Peyer's patch (tissue), 4 donors: ENCODE measurements around the gene RPSA. TPM values are rescaled to one million over a fixed set of nuclear protein-coding genes. Genes with fewer than 3 reads are reported as not detected.

Experiments
- DNase-seq, 3 donors: peaks; one replicate each; pipeline ENCODE4 v3.0.0-alpha.2; 2017 to 2019
- H3K27ac ChIP-seq, 4 donors: fragments of 200-600 bp; sonication (generic); one replicate each; pipeline ENCODE4 v1.5.1; 2016 to 2019
- H3K27me3 ChIP-seq, 2 donors: fragments of 200-600 bp; sonication (generic); one replicate each; pipeline ENCODE4 v1.5.1; 2019
- H3K36me3 ChIP-seq, 3 donors: fragments of 200-600 bp; sonication (generic); one replicate each; pipeline ENCODE4 v1.5.1; 2016 to 2019
- H3K4me1 ChIP-seq, 4 donors: fragments of 200-600 bp; sonication (generic); one replicate each; pipeline ENCODE4 v1.5.1; 2016 to 2019
- H3K4me3 ChIP-seq, 4 donors: fragments of 200-600 bp; sonication (generic); 1 replicate in 3 of 4; 2 replicates in 1 of 4; pipeline ENCODE4 v1.5.1; 2016 to 2019; ENCODE audit warnings: mild to moderate bottlenecking in 1 of 4
- H3K9me3 ChIP-seq, 4 donors: fragments of 200-600 bp; sonication (generic); one replicate each; pipeline ENCODE4 v1.5.1; 2016 to 2019; ENCODE audit warnings: mild to moderate bottlenecking in 1 of 4
- POLR2A ChIP-seq, 2 donors: fragments of 450-650 bp; IDR thresholded peaks; one replicate each; pipeline ENCODE4 v1.5.1; 2017; ENCODE audit warnings: antibody characterized with exemption in 2 of 2, mild to moderate bottlenecking in 2 of 2, moderate library complexity in 2 of 2
- total RNA-seq, 4 donors: library from RNA; depleted of rRNA; stranded (reverse); fragments of >200 nt; gene quantifications; one replicate each; pipeline ENCODE4 v1.1.0, GENCODE V29; 2016
- TF ChIP-seq, protein P1 (sequence below), 6 experiments: fragments of 450-650 bp in 4 of 6; fragments of 200-600 bp in 2 of 6; sonication (generic) in 1 of 6; IDR thresholded peaks; one replicate each; pipeline ENCODE4 v1.5.1; 2017 to 2019; ENCODE audit warnings: antibody characterized with exemption in 6 of 6, mild to moderate bottlenecking in 3 of 6, moderate library complexity in 1 of 6

Gene RPSA
- total RNA-seq, 4 donors from 2014 or later: 298 to 1,413 (median 477) TPM

DNA sequence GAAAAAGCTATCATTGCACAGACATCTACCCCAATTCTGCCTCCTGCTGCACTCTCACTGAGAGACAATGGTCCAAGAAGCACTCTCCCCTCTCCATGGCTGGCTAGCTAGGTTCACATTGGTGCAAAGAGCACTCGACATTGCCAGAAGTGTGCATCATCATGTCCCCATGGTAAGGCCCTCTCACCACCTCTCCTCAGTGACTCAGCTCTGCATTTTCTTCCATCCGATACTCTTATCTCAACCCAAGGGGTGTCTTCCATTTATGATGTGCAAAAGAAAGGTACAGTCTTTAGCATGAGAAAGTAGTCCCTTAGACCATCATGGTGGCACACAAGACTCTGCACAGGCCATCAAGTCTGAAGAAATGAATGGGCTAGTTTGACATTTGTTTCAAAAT is 14.0 kb downstream of the RPSA start:
- no peak overlapping the region for H3K27ac ChIP-seq
- no peak for DNase-seq
- no peak overlapping the region for H3K4me3 ChIP-seq
- no peaks in the 10 kb centered on the region for H3K9me3 ChIP-seq
- no peaks in the 10 kb centered on the region for H3K4me1 ChIP-seq
- H3K27me3 ChIP-seq: no peaks in the 10 kb centered on the region
- H3K36me3 ChIP-seq: no peaks in the 10 kb centered on the region
- TF ChIP-seq, protein P1, sequence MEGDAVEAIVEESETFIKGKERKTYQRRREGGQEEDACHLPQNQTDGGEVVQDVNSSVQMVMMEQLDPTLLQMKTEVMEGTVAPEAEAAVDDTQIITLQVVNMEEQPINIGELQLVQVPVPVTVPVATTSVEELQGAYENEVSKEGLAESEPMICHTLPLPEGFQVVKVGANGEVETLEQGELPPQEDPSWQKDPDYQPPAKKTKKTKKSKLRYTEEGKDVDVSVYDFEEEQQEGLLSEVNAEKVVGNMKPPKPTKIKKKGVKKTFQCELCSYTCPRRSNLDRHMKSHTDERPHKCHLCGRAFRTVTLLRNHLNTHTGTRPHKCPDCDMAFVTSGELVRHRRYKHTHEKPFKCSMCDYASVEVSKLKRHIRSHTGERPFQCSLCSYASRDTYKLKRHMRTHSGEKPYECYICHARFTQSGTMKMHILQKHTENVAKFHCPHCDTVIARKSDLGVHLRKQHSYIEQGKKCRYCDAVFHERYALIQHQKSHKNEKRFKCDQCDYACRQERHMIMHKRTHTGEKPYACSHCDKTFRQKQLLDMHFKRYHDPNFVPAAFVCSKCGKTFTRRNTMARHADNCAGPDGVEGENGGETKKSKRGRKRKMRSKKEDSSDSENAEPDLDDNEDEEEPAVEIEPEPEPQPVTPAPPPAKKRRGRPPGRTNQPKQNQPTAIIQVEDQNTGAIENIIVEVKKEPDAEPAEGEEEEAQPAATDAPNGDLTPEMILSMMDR (IDR thresholded peaks at IDR 0.05): no peak
- no peak for TF ChIP-seq POLR2A (IDR thresholded peaks at IDR 0.05)

DNA sequence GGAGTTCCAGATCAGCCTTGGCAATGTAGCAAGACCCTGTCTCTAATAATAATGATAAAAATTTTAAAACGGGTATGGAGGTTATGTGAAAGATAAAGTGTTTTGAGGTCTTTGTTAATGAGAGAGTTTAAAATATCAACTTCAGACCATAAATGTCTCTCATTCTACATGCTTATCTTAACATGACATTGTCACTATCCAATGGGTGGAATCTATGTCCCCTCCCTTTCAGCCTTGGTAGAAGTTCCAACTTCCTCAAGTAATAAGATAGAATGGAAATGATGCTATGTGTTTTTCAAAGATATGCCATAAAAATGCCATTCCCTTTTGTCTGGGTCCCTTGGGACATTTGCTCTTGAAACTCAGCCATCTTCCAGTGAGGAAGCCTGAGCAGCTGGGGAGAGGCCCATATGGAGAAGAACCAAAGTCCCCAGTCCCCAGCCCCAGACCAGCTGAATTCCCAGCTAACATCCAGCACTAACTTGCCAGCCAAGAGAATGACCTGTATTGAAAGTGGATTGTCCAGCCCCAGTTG is 17.0 kb downstream of the RPSA start:
- Histone ChIP-seq H3K27ac (no peak overlapping the region), H3K4me3 (no peak overlapping the region), H3K27me3 (no peaks in the 10 kb centered on the region), H3K4me1 (no peaks in the 10 kb centered on the region), H3K36me3 (no peaks in the 10 kb centered on the region), H3K9me3 (no peaks in the 10 kb centered on the region)
- TF ChIP-seq, protein P1 (IDR thresholded peaks at IDR 0.05): no peak
- no peak for TF ChIP-seq POLR2A (IDR thresholded peaks at IDR 0.05)
- DNase-seq: no peak

GRCh38 chr3:39426312-39426711 is 19.8 kb downstream of the RPSA start:
- no peaks in the 10 kb centered on the region for H3K4me1 ChIP-seq
- no peak overlapping the region for H3K4me3 ChIP-seq
- no peaks in the 10 kb centered on the region for H3K27me3 ChIP-seq
- H3K9me3 ChIP-seq: no peaks in the 10 kb centered on the region
- DNase-seq: no peak
- H3K27ac ChIP-seq: no peak overlapping the region
- no peaks in the 10 kb centered on the region for H3K36me3 ChIP-seq
- TF ChIP-seq, protein P1 (IDR thresholded peaks at IDR 0.05): no peak

DNA sequence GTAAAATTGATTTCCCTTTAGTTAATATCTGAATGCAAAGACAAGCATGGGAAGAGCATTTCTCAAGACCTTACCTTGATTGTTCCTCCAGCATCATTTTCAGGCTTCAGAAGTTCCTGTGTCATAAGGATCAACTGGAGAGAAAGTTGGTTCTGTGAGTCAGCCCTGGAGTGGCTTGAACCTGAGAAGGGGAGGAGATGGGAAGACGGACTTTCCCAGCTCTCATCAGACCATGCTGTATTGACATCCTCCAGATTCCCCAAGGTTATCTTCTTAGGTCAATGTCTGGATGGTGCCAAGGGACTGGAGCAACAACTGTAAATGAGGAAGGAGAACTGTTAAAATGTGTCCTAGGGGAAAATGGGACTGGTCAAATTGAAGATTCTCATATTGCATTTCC is 21.0 kb downstream of the RPSA start:
- TF ChIP-seq, protein P1 (IDR thresholded peaks at IDR 0.05): no peak
- TF ChIP-seq POLR2A (IDR thresholded peaks at IDR 0.05): no peak
- Histone ChIP-seq H3K4me3 (no peak overlapping the region), H3K36me3 (no peaks in the 10 kb centered on the region), H3K27ac (no peak overlapping the region), H3K4me1 (no peaks in the 10 kb centered on the region), H3K9me3 (no peaks in the 10 kb centered on the region), H3K27me3 (no peaks in the 10 kb centered on the region)
- DNase-seq: no peak

DNA sequence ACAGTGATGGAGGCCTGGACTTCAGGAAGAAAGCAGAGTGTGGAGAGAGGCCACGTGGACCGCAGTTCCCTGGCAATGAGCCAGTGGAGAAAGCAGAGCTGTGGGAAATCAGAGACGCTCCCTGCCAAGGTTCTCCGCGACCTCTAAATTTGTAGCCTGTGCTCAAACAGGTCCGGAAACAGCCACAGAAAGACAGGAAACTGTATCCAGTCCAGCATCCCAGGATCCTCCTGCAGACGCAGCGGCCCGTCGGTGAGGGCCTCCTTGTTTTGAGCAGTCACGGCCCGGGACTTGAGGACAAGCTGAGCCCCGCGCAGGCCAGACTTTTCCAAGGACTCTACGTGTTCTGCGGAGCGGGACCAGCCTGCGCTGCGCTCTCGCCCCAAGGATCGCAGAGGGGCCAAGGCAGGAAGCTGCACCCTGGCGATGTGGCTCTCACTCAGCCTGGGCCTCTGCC is 22.3 kb downstream of the RPSA start:
- Histone ChIP-seq H3K4me3 (no peak overlapping the region), H3K4me1 (no peaks in the 10 kb centered on the region), H3K27me3 (no peaks in the 10 kb centered on the region), H3K27ac (no peak overlapping the region), H3K9me3 (no peaks in the 10 kb centered on the region), H3K36me3 (no peaks in the 10 kb centered on the region)
- TF ChIP-seq, protein P1 (IDR thresholded peaks at IDR 0.05): no peak
- TF ChIP-seq POLR2A (IDR thresholded peaks at IDR 0.05): no peak
- no peak for DNase-seq

- no peaks in the 10 kb centered on the region for H3K4me1 ChIP-seq
- no peak overlapping the region for H3K4me3 ChIP-seq
- H3K27ac ChIP-seq: no peak overlapping the region
- H3K27me3 ChIP-seq: no peaks in the 10 kb centered on the region
- TF ChIP-seq, protein P1 (IDR thresholded peaks at IDR 0.05): no peak
- TF ChIP-seq POLR2A (IDR thresholded peaks at IDR 0.05): no peak
- H3K9me3 ChIP-seq: no peaks in the 10 kb centered on the region
- no peaks in the 10 kb centered on the region for H3K36me3 ChIP-seq
- no peak for DNase-seq
Measured at GRCh38 chr3:39429466-39429865, 22.9 kb downstream of the RPSA start.
